GM12864 (cell line): Measurements from ENCODE around the gene TPGS1.

Source experiments
- DNase-seq: peaks from one replicate; pipeline ENCODE4 v3.0.0-alpha.2; 2011; ENCODE audit warnings: low read depth
- H3K4me3 ChIP-seq: 2 replicates; pipeline ENCODE4 v1.5.1; 2011; ENCODE audit warnings: mild to moderate bottlenecking, low read depth, low read length, control low read depth
- CTCF ChIP-seq: IDR thresholded peaks from 2 replicates; pipeline ENCODE4 v1.5.1; 2011; ENCODE audit warnings: low read depth, mild to moderate bottlenecking, moderate library complexity, low read length, control low read depth, inconsistent platforms; ENCODE audit errors: missing control alignments

Gene TPGS1

DNA sequence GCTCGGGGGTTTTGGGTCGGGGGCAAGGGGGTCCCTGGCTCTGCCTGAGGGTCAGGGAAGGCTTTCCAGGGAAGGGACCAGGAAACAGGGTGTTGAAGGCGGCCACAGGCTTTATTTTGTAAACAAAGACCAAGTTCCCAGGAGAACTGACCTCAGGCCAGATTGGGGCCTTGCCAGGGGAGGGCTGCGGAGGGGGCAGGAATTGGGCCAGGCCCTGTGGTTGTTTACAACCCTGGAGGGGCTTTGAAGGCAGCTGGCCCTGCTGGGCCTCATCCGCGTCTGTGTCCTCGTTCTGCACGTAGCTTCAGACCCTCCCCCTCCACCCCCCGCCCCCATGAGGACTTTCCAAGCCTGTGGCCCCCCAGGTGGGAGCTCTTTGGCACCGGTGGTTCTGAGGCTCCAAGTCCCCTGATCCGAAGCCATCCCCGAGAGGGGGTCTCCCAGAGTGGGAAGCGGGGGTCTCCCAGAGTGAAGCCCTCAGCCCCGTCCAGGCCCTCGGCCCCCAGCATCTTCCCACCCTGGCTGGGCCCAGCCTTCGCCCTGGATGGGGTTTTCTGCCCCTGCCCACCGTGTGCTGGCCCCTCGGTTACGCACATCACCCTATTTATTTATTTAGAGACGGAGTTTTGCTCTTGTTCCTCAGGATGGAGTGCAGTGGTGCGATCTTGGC, 51.6 kb downstream of the TPGS1 start:
- DNase-seq: no peak
- TF ChIP-seq CTCF: no peak
- H3K4me3 ChIP-seq: no peak overlapping the region

GRCh38 chr19:560121-560520, 52.8 kb downstream of the TPGS1 start:
- no peak for TF ChIP-seq CTCF
- H3K4me3 ChIP-seq: no peak overlapping the region
- DNase-seq: no peak

- DNase-seq: no peak
- H3K4me3 ChIP-seq: no peak overlapping the region
- no peak for TF ChIP-seq CTCF
Measured at GRCh38 chr19:566403-566802, 59.1 kb downstream of the TPGS1 start.

DNA sequence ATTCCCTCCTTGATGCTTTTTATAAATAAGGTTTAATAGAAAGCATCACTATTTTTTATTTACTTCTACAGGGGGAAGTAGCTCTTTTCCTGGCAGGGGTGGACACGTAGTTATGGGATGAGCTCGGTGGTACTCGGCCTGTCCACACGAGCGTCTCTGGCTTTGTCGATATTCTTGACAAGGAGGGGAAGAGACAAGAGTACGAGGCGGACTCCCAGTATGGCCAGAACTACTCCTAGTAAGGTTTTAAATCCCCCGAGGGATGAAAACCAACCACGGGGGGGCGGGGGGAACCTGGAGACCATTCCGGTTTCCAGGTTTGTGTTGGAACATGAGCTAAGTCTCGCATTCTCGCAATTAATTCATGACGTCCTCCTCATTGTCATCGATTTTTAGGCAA, 59.5 kb downstream of the TPGS1 start:
- no peak overlapping the region for H3K4me3 ChIP-seq
- TF ChIP-seq CTCF: no peak
- no peak for DNase-seq

GRCh38 chr19:567296-567900, 60.1 kb downstream of the TPGS1 start:
- TF ChIP-seq CTCF: no peak
- DNase-seq: no peak
- no peak overlapping the region for H3K4me3 ChIP-seq
